ENCODE results near the gene TEX38. TPM values are rescaled to one million over a fixed set of nuclear protein-coding genes. Genes with fewer than 3 reads are reported as not detected.
"Not testable (repeated sequence)": the region's sequence is repeated elsewhere in the genome, so short reads cannot be mapped to it uniquely, and the experiment has no call there.

Gene TEX38
- total RNA-seq, 1 donor from 2014 or later, result not detected

DNA sequence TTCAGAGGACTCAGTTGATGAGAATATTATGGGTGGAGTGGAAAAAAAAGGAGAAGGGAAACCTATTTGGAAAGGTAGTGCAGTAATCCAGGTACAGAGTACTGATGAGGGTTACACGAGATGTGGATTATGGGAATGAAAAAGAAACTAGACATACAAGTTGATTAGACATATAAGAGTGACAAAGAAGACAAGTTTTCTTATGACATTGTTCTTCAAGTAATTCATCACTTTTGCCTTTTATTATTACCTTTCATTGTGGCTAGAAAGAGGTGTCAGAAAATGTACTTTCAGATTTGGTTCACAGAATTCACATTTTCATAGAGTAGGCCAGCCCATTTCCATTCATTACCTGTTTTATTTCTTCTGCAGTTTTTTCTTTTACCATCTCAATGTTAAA, 13.9 kb upstream of the TEX38 start:
- no peak for DNase-seq (ENCODE audit: low spot score)
- Mint-ChIP-seq H3K36me3 (ENCODE audit: low read depth, unreplicated experiment) (peaks cover 20% of the 10 kb centered on the region), H3K27ac (ENCODE audit: unreplicated experiment) (no peak overlapping the region), H3K9me3 (ENCODE audit: unreplicated experiment) (no peaks in the 10 kb centered on the region), H3K27me3 (ENCODE audit: unreplicated experiment) (no peaks in the 10 kb centered on the region), H3K4me3 (ENCODE audit: unreplicated experiment) (no peak overlapping the region), H3K4me1 (ENCODE audit: unreplicated experiment) (peaks cover 2% of the 10 kb centered on the region)
- TF ChIP-seq, protein P1, sequence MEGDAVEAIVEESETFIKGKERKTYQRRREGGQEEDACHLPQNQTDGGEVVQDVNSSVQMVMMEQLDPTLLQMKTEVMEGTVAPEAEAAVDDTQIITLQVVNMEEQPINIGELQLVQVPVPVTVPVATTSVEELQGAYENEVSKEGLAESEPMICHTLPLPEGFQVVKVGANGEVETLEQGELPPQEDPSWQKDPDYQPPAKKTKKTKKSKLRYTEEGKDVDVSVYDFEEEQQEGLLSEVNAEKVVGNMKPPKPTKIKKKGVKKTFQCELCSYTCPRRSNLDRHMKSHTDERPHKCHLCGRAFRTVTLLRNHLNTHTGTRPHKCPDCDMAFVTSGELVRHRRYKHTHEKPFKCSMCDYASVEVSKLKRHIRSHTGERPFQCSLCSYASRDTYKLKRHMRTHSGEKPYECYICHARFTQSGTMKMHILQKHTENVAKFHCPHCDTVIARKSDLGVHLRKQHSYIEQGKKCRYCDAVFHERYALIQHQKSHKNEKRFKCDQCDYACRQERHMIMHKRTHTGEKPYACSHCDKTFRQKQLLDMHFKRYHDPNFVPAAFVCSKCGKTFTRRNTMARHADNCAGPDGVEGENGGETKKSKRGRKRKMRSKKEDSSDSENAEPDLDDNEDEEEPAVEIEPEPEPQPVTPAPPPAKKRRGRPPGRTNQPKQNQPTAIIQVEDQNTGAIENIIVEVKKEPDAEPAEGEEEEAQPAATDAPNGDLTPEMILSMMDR (IDR thresholded peaks at IDR 0.05; ENCODE audit: unreplicated experiment), result no peak

- Mint-ChIP-seq H3K27me3 (ENCODE audit: unreplicated experiment) (no peaks in the 10 kb centered on the region), H3K27ac (ENCODE audit: unreplicated experiment) (no peak overlapping the region), H3K4me3 (ENCODE audit: unreplicated experiment) (no peak overlapping the region), H3K9me3 (ENCODE audit: unreplicated experiment) (no peaks in the 10 kb centered on the region), H3K36me3 (ENCODE audit: low read depth, unreplicated experiment) (peaks cover 13% of the 10 kb centered on the region), H3K4me1 (ENCODE audit: unreplicated experiment) (peaks cover 2% of the 10 kb centered on the region)
- DNase-seq (ENCODE audit: low spot score), result no peak
- TF ChIP-seq, protein P1 (IDR thresholded peaks at IDR 0.05; ENCODE audit: unreplicated experiment), result no peak
These were observed 12.3 kb upstream of the TEX38 start for GRCh38 chr1:46659307-46659870.

DNA sequence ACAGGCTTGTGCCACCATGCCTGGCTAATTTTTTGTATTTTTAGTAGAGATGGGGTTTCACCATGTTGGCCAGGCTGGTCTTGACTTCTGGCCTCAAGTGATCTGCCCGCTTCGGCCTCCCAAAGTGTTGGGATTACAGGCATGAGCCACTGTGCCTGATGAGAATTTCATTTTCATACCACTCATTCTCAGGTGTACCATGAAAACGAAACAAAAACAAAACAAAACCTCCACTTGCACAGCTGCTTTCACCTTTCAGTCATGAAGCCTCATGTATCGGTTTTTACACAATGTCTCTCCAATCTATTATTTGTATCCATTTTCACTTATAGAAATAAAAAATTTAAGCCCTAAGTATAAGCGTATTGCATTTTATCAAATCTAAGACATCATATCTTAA, 11.5 kb upstream of the TEX38 start:
- not testable (repeated sequence) for DNase-seq (ENCODE audit: low spot score); H3K9me3 Mint-ChIP-seq (ENCODE audit: unreplicated experiment); H3K4me1 Mint-ChIP-seq (ENCODE audit: unreplicated experiment); H3K4me3 Mint-ChIP-seq (ENCODE audit: unreplicated experiment); H3K27ac Mint-ChIP-seq (ENCODE audit: unreplicated experiment); H3K27me3 Mint-ChIP-seq (ENCODE audit: unreplicated experiment)
- peaks cover 12% of the 10 kb centered on the region for H3K36me3 Mint-ChIP-seq (ENCODE audit: low read depth, unreplicated experiment)

DNA sequence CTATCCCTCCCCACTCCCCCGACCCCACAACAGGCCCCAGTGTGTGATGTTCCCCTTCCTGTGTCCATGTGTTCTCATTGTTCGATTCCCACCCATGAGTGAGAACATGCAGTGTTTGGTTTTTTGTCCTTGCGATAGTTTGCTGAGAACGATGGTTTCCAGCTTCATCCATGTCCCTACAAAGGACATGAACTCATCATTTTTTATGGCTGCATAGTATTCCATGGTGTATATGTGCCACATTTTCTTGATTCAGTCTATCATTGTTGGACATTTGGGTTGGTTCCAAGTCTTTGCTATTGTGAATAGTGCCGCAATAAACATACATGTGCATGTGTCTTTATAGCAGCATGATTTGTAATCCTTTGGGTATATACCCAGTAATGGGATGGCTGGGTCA, 8.7 kb upstream of the TEX38 start:
- not testable (repeated sequence) for H3K27me3 Mint-ChIP-seq (ENCODE audit: unreplicated experiment); H3K27ac Mint-ChIP-seq (ENCODE audit: unreplicated experiment); H3K9me3 Mint-ChIP-seq (ENCODE audit: unreplicated experiment); H3K4me3 Mint-ChIP-seq (ENCODE audit: unreplicated experiment); DNase-seq (ENCODE audit: low spot score)
- Mint-ChIP-seq H3K36me3 (ENCODE audit: low read depth, unreplicated experiment) (peaks cover 12% of the 10 kb centered on the region), H3K4me1 (ENCODE audit: unreplicated experiment) (peaks cover 13% of the 10 kb centered on the region)

DNA sequence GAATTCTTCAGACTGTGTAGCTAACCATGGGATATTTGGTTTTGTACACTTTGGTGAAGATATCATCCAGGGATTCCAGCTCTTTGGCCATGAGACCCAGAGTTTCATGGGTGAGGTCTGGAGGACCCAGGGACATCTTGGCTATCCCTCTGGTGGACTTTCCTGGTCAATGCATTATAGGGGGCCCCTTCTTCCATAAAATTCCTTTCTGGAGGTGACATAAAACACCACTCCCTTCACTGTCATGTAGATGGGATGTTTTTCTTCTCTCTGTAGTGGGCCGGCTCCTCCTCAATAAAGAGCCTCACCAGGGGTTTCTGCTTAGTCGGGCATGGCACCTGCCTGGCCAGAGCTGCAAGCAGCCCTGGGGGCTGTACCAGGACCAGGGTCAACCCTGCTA, 5.7 kb upstream of the TEX38 start:
- H3K9me3 Mint-ChIP-seq (ENCODE audit: unreplicated experiment), result no peaks in the 10 kb centered on the region
- H3K4me1 Mint-ChIP-seq (ENCODE audit: unreplicated experiment), result peaks cover 13% of the 10 kb centered on the region
- no peak overlapping the region for H3K27ac Mint-ChIP-seq (ENCODE audit: unreplicated experiment)
- no peak overlapping the region for H3K4me3 Mint-ChIP-seq (ENCODE audit: unreplicated experiment)
- H3K27me3 Mint-ChIP-seq (ENCODE audit: unreplicated experiment), result peaks cover 3% of the 10 kb centered on the region
- peaks cover 12% of the 10 kb centered on the region for H3K36me3 Mint-ChIP-seq (ENCODE audit: low read depth, unreplicated experiment)
- TF ChIP-seq, protein P1 (IDR thresholded peaks at IDR 0.05; ENCODE audit: unreplicated experiment), result no peak
- DNase-seq (ENCODE audit: low spot score), result no peak

GRCh38 chr1:46667782-46668760, 3.6 kb upstream of the TEX38 start, which contains the start of gene ATPAF1:
ATPAF1 (minus strand) TSS chr1:46668364; CDS start chr1:46668322, 42 bp downstream.
- Mint-ChIP-seq H3K27me3 (ENCODE audit: unreplicated experiment) (peaks cover 4% of the 10 kb centered on the region), H3K9me3 (ENCODE audit: unreplicated experiment) (no peaks in the 10 kb centered on the region), H3K36me3 (ENCODE audit: low read depth, unreplicated experiment) (peaks cover 15% of the 10 kb centered on the region), H3K4me3 (ENCODE audit: unreplicated experiment) (peak within 1 kb of the TSS; percentile 86), H3K4me1 (ENCODE audit: unreplicated experiment) (peaks cover 13% of the 10 kb centered on the region), H3K27ac (ENCODE audit: unreplicated experiment) (no peak within 1 kb of the TSS)
- DNase-seq (ENCODE audit: low spot score), result peak; percentile 65
- TF ChIP-seq, protein P1 (IDR thresholded peaks at IDR 0.05; ENCODE audit: unreplicated experiment), result no peak
